Left lung (tissue), 10 donors: Measurements from ENCODE around the gene GNAO1. TPM values are rescaled to one million over a fixed set of nuclear protein-coding genes. Genes with fewer than 3 reads are reported as not detected.

Experiments
- ATAC-seq: fragments of 200-7000 bp; cut with Tn5 transposase; one replicate; pipeline ENCODE4 v1.9.1; 2020; ENCODE audit warnings: moderate library complexity
- DNase-seq, 4 donors: peaks; one replicate each; pipeline ENCODE4 v3.0.0-alpha.2; 2013 to 2020
- H3K27ac ChIP-seq, 2 donors: fragments of 200-600 bp; sonication (generic) in 1 of 2; one replicate each; pipeline versions ENCODE4 v1.5.0 to v1.8.0; 2020 to 2021
- H3K27me3 ChIP-seq, 2 donors: fragments of 200-600 bp; sonication (generic) in 1 of 2; one replicate each; pipeline versions ENCODE4 v1.5.0 to v1.8.0; 2020 to 2021
- H3K36me3 ChIP-seq, 2 donors: fragments of 200-600 bp; sonication (generic) in 1 of 2; one replicate each; pipeline versions ENCODE4 v1.5.0 to v1.8.0; 2020 to 2021
- H3K4me1 ChIP-seq, 2 donors: fragments of 200-600 bp; one replicate each; pipeline ENCODE4 v1.8.0; 2021
- H3K4me3 ChIP-seq, 2 donors: fragments of 200-600 bp; sonication (generic) in 1 of 2; one replicate each; pipeline versions ENCODE4 v1.5.0 to v1.8.0; 2020 to 2021; ENCODE audit warnings: mild to moderate bottlenecking in 1 of 2
- H3K9me3 ChIP-seq, 2 donors: fragments of 200-600 bp; sonication (generic) in 1 of 2; one replicate each; pipeline versions ENCODE4 v1.5.0 to v1.8.0; 2020 to 2021
- intact Hi-C, 2 donors: fragments of 100-400 bp; cut with DNase I; formaldehyde crosslinking; loops; one replicate each; pipeline versions ENCODE4 v1.11.2 to v1.14.2; 2022
- polyA plus RNA-seq, 6 donors: library from polyadenylated mRNA; unstranded; fragments of 120-200 nt; gene quantifications; one replicate each; pipeline ENCODE4 v1.2.1, GENCODE V29; 2013; ENCODE audit not compliant: insufficient read length in 6 of 6
- total RNA-seq, 2 donors: library from RNA; stranded (reverse); fragmentation: NEBNext Ultra II Directional; extraction: Animal tissue kit (Norgen Biotek cat#: 25700); gene quantifications; one replicate each; pipeline ENCODE4 v1.2.1, GENCODE V29; 2021
- TF ChIP-seq, protein P1 (sequence below), 2 donors: fragments of 200-600 bp; sonication (generic) in 1 of 2; IDR thresholded peaks; one replicate each; pipeline versions ENCODE4 v1.5.0 to v1.8.0; 2021; ENCODE audit warnings: antibody characterized with exemption in 2 of 2
- donor health status: DM: no; HTN: yes; CAD: no.
- donor health status: DM: no; HTN: no; CAD: no.

Gene GNAO1
- total and polyA plus RNA-seq, 8 donors = 1.3 to 34.1 (median 22.2) TPM

DNA sequence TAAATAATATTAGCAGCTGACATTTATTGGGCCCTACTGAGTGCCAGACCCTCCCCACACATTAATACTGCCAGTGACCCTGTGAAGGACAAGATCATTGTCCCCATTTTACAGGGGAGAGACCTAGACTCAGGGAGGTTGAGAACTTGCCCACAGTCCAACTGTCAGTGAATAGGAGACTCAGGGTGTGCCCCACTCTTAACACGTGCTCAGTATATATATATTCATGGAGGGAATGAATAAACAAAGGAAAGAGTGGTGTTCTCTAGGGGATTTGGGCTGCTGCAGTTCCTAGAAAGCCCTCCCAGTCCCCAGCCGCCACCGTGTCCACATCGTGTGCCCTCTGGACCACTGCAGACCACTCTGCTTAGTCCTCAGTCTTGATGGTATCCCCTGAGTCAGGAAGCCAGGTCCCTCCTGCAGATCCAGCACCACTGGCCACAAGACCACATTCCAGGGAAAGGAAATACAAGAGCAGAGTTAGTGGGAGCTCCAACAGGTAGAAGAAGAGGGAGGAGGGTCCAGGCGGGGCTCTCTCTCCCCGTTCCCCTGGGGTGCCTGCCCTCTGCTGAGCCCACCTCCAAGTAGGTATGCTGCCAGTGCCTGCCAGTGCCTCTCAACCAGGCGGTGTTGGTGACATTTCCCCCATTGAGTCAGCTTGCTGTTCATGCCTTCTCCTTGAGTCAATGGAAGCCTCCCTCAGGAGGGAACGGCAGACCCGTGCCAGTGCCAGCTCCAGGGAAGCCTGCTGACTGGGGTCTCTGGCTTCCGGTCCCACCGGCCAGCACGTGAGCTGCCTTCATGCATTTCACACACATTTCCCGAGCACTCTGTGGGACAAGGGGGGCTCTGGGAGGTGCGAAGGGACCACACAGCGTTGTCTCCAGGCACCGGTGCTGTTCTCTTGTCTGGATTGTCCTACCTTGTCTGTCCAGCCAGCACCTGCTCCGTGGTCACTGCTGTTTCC is 75.6 kb downstream of the GNAO1 start:
- Histone ChIP-seq H3K4me1 (no peaks in the 10 kb centered on the region), H3K27me3 (peaks cover 4 to 12% of the 10 kb centered on the region in 2 donors), H3K4me3 (no peak overlapping the region), H3K36me3 (no peaks in the 10 kb centered on the region), H3K27ac (no peak overlapping the region), H3K9me3 (no peaks in the 10 kb centered on the region)
- TF ChIP-seq, protein P1, sequence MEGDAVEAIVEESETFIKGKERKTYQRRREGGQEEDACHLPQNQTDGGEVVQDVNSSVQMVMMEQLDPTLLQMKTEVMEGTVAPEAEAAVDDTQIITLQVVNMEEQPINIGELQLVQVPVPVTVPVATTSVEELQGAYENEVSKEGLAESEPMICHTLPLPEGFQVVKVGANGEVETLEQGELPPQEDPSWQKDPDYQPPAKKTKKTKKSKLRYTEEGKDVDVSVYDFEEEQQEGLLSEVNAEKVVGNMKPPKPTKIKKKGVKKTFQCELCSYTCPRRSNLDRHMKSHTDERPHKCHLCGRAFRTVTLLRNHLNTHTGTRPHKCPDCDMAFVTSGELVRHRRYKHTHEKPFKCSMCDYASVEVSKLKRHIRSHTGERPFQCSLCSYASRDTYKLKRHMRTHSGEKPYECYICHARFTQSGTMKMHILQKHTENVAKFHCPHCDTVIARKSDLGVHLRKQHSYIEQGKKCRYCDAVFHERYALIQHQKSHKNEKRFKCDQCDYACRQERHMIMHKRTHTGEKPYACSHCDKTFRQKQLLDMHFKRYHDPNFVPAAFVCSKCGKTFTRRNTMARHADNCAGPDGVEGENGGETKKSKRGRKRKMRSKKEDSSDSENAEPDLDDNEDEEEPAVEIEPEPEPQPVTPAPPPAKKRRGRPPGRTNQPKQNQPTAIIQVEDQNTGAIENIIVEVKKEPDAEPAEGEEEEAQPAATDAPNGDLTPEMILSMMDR (IDR thresholded peaks at IDR 0.05) = no peak
- DNase-seq = no peak
- no peak for ATAC-seq
- intact Hi-C loops = no loop called here

DNA sequence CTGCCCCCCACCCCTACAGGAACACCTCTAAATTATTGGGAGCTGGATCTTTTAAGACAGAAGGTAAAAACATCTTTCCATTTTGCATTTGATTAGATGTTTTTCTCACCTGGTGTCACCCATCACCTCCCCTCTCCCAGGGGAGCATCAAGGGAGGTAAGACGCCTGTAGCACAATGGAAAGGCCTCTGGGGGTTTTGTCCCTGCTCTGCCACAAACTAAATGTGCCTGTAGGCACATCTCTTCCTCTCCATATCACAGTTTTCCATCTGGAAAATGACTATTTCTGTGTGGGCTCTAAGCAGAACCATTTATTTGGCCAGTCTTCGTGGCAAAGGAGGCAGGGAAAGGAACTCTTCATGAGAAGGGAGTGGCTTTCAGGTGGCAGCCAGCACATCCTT is 76.6 kb downstream of the GNAO1 start:
- TF ChIP-seq, protein P1 (IDR thresholded peaks at IDR 0.05) = no peak
- DNase-seq = no peak
- H3K4me1 ChIP-seq = no peaks in the 10 kb centered on the region
- H3K4me3 ChIP-seq = no peak overlapping the region
- H3K27ac ChIP-seq = no peak overlapping the region
- ATAC-seq = no peak
- no peaks in the 10 kb centered on the region for H3K36me3 ChIP-seq
- H3K9me3 ChIP-seq = no peaks in the 10 kb centered on the region
- intact Hi-C loops = no loop called here
- peaks cover 4 to 6% of the 10 kb centered on the region in 2 donors for H3K27me3 ChIP-seq

DNA sequence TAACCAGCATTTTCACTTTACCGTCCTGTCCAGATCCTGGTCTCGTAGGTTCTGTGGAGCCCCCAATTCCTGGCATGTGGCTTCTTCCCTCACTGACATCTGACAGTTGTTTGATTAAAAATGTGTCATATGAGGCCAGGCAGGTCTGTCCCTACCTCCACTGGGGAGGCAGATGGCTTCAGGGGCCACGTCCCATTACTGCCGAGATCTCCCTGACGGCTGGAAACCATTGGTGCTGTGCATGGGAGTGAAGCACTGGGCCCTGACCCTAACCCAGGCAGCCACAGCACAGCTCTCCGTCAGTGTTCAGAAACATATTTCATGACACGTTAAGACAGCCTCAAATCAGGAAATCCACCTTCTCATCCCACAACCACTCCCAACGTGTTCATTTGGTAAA is 77.5 kb downstream of the GNAO1 start:
- TF ChIP-seq, protein P1 (IDR thresholded peaks at IDR 0.05) = no peak
- intact Hi-C loops = no loop called here

DNA sequence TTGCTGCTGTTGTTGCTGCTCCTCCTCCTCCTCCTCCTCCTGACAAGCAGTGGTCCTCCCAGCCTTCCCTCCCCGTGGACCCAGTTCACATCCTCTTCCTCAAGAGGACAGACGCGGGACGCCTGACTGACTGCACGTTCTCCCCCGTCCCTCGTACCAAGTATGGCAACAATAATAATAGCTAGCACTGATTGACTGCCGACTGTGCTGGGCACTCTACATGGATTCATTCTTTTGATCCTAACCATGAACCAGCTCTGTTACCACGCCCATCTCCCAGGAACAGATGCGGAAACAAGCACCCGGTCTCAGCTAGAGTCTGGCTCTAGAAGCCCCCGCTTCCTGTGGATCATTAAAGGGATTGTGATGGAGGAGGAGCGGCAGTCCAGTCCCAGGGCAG is 78.0 kb downstream of the GNAO1 start:
- ATAC-seq (no peak), DNase-seq (no peak)
- intact Hi-C loops = no loop called here
- Histone ChIP-seq H3K27ac (no peak overlapping the region), H3K36me3 (no peaks in the 10 kb centered on the region), H3K27me3 (peaks cover 4 to 6% of the 10 kb centered on the region in 2 donors), H3K4me3 (no peak overlapping the region), H3K4me1 (no peaks in the 10 kb centered on the region), H3K9me3 (no peaks in the 10 kb centered on the region)
- TF ChIP-seq, protein P1 (IDR thresholded peaks at IDR 0.05) = no peak

More for the DNA sequence above, 77.5 kb downstream of the GNAO1 start:
- ATAC-seq = no peak
- Histone ChIP-seq H3K4me1 (no peaks in the 10 kb centered on the region), H3K27me3 (peaks cover 4 to 6% of the 10 kb centered on the region in 2 donors), H3K4me3 (no peak overlapping the region), H3K27ac (no peak overlapping the region), H3K36me3 (no peaks in the 10 kb centered on the region), H3K9me3 (no peaks in the 10 kb centered on the region)
- no peak for DNase-seq
